Measurements from ENCODE around the gene TBC1D22B.

TBC1D22B gene

DNA sequence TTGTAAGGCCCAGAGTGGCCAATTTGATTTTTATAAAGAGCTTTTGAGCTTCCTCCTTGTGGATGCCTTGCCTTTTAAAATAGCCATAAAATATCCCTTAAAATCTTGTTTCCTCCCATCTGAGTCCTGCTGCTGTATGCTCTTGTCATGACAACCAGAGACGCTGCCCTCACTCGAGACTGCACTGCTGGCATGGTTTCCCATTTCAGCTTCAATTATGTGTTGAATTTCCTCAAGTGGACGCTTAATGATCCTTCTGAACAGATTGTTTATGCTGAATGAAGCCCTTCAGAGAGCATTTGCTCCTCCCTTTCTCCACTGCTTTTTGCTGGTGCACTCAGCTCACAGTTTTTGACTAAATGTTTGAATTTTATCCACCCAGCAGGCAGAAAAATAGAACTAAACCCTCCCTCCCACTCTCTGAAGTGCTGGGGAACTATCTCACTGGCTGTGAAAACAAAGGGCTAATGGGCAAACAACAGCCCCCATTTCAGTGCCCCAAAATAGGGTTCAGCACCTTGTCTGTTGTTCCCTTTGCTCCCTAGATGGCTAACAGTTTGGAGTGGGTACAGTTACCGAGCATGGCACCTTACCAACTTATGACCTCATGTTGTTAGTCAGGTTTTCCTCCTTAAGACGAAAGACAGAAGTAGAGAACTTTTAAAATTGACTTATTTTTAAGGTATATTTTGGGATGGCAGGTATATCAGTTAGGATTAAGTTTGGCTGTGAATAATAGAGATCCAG is 50.7 kb downstream of the TBC1D22B start:
- Mint-ChIP-seq H3K4me3 (no peak overlapping the region), H3K27me3 (no peaks in the 10 kb centered on the region), H3K36me3 (peaks cover 11% of the 10 kb centered on the region), H3K9me3 (no peaks in the 10 kb centered on the region), H3K4me1 (no peaks in the 10 kb centered on the region), H3K27ac (no peak overlapping the region)
- DNase-seq (ENCODE audit: low spot score in 2 of 2): no peak
- ATAC-seq (ENCODE audit: low read depth): no peak

- ATAC-seq (ENCODE audit: low read depth) (no peak), DNase-seq (ENCODE audit: low spot score in 2 of 2) (no peak)
- H3K4me1 Mint-ChIP-seq: no peaks in the 10 kb centered on the region
- H3K4me3 Mint-ChIP-seq: no peak overlapping the region
- H3K27ac Mint-ChIP-seq: no peak overlapping the region
- no peaks in the 10 kb centered on the region for H3K27me3 Mint-ChIP-seq
- no peaks in the 10 kb centered on the region for H3K9me3 Mint-ChIP-seq
- H3K36me3 Mint-ChIP-seq: peaks cover 13% of the 10 kb centered on the region
Measured at GRCh38 chr6:37309046-37309445, 51.5 kb downstream of the TBC1D22B start.

DNA sequence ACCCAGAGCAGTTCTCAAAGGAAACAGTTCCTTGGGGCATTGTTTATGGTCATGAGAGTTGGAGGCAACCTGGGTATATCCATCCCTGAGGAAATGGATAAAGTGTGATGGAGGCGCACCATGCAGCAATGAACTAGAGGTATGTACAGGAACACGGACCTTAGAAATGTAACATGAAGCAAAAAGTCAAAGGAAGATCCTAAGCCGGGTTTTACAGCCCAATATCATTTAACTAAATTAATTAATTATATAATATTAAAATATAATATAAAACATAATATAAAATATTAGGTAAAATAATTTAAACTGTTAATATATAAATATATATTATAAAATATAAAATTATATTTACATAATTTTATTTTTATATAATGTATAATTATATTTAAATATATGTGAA is 52.1 kb downstream of the TBC1D22B start:
- Mint-ChIP-seq H3K4me1 (no peaks in the 10 kb centered on the region), H3K4me3 (no peak overlapping the region), H3K36me3 (peaks cover 14% of the 10 kb centered on the region), H3K27ac (no peak overlapping the region), H3K27me3 (no peaks in the 10 kb centered on the region), H3K9me3 (no peaks in the 10 kb centered on the region)
- no peak for ATAC-seq (ENCODE audit: low read depth)
- DNase-seq (ENCODE audit: low spot score in 2 of 2): no peak

DNA sequence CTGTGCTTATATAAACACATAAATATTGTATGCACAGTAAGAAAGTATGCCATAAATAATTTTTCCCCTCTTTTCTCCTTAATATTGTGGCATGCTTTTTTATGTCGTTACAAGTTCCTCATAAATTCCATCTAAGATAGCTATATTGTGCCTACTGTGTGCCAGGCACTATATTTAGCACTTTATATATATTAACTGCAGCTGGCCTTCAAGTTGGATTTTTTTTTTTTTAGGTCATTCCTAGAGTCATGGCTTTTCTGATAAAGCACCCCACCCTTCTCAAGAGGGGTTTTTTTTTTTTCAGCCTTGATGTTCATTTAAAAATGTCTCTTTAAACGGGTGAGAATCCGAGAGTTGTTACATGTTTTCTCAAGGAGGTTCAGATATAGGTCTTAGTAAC is 53.4 kb downstream of the TBC1D22B start:
- H3K4me3 Mint-ChIP-seq: no peak overlapping the region
- H3K27me3 Mint-ChIP-seq: no peaks in the 10 kb centered on the region
- peaks cover 16% of the 10 kb centered on the region for H3K36me3 Mint-ChIP-seq
- no peaks in the 10 kb centered on the region for H3K4me1 Mint-ChIP-seq
- H3K9me3 Mint-ChIP-seq: no peaks in the 10 kb centered on the region
- H3K27ac Mint-ChIP-seq: no peak overlapping the region
- no peak for ATAC-seq (ENCODE audit: low read depth)
- DNase-seq (ENCODE audit: low spot score in 2 of 2): no peak

GRCh38 chr6:37311741-37312473 is 54.3 kb downstream of the TBC1D22B start:
- no peak overlapping the region for H3K4me3 Mint-ChIP-seq
- H3K36me3 Mint-ChIP-seq: peaks cover 16% of the 10 kb centered on the region
- no peaks in the 10 kb centered on the region for H3K27me3 Mint-ChIP-seq
- DNase-seq (ENCODE audit: low spot score in 2 of 2) (no peak), ATAC-seq (ENCODE audit: low read depth) (no peak)
- H3K9me3 Mint-ChIP-seq: no peaks in the 10 kb centered on the region
- H3K4me1 Mint-ChIP-seq: no peaks in the 10 kb centered on the region
- no peak overlapping the region for H3K27ac Mint-ChIP-seq

- Mint-ChIP-seq H3K4me1 (no peaks in the 10 kb centered on the region), H3K27ac (peak overlapping the region; percentile 54), H3K36me3 (peaks cover 16% of the 10 kb centered on the region), H3K9me3 (no peaks in the 10 kb centered on the region), H3K4me3 (no peak overlapping the region), H3K27me3 (no peaks in the 10 kb centered on the region)
- DNase-seq (ENCODE audit: low spot score in 2 of 2): no peak
- no peak for ATAC-seq (ENCODE audit: low read depth)
Measured at GRCh38 chr6:37313723-37314486, 56.3 kb downstream of the TBC1D22B start.

- Mint-ChIP-seq H3K27me3 (no peaks in the 10 kb centered on the region), H3K27ac (peak overlapping the region; percentile 54), H3K4me1 (no peaks in the 10 kb centered on the region), H3K36me3 (peaks cover 14% of the 10 kb centered on the region), H3K4me3 (no peak overlapping the region), H3K9me3 (no peaks in the 10 kb centered on the region)
- DNase-seq (ENCODE audit: low spot score in 2 of 2) (no peak), ATAC-seq (ENCODE audit: low read depth) (peak; percentile 39)
Measured at GRCh38 chr6:37314487-37315156, 57.0 kb downstream of the TBC1D22B start.

GRCh38 chr6:37315157-37315515 is 57.6 kb downstream of the TBC1D22B start:
- Mint-ChIP-seq H3K4me3 (no peak overlapping the region), H3K36me3 (peaks cover 13% of the 10 kb centered on the region), H3K27ac (no peak overlapping the region), H3K27me3 (no peaks in the 10 kb centered on the region), H3K4me1 (no peaks in the 10 kb centered on the region), H3K9me3 (no peaks in the 10 kb centered on the region)
- DNase-seq (ENCODE audit: low spot score in 2 of 2) (no peak), ATAC-seq (ENCODE audit: low read depth) (no peak)

GRCh38 chr6:37316071-37316470 is 58.5 kb downstream of the TBC1D22B start:
- Mint-ChIP-seq H3K9me3 (no peaks in the 10 kb centered on the region), H3K4me1 (no peaks in the 10 kb centered on the region)
- ATAC-seq (ENCODE audit: low read depth): no peak

DNA sequence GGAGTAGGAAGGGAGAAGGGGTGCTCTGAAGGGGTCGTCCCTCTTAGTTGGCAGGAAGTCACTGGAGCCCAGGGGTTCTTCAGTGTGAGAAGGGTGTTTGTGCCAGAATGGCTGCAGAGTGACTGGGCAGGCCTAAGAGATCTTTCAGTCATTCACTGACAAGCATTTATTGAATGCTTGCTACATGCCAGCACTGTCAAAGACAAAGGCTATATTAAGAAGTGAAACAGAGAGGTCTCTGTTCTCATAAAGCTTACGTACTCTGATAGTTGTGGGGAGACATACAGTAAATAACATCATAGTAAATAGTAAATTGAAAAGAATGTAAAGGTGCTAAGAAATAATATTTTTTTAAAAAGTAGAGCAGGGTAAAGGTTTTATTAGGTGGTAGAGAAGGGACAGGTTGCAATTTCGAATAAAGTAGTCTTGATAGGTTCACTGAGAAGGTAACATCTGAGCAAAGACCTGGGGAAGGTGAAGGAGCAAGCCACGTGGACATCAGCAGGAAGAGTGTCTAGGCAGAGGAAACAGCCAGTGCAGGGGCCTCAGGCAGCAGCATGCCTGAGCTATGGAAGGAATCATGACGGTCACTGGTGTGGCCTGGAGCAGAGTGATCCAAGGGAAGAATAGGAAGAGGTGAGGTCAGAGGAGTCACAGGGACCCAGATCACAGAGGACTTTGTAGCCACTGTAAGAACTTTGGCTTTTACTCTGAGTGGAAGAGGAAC is 59.9 kb downstream of the TBC1D22B start:
- Mint-ChIP-seq H3K9me3 (no peaks in the 10 kb centered on the region), H3K4me1 (no peaks in the 10 kb centered on the region), H3K4me3 (no peak overlapping the region), H3K27me3 (no peaks in the 10 kb centered on the region), H3K27ac (no peak overlapping the region), H3K36me3 (peaks cover 13% of the 10 kb centered on the region)
- DNase-seq (ENCODE audit: low spot score in 2 of 2): no peak
- ATAC-seq (ENCODE audit: low read depth): no peak

More at GRCh38 chr6:37316071-37316470, 58.5 kb downstream of the TBC1D22B start:
- H3K4me3 Mint-ChIP-seq: no peak overlapping the region
- H3K27ac Mint-ChIP-seq: no peak overlapping the region
- H3K36me3 Mint-ChIP-seq: peaks cover 13% of the 10 kb centered on the region
- H3K27me3 Mint-ChIP-seq: no peaks in the 10 kb centered on the region
- DNase-seq (ENCODE audit: low spot score in 2 of 2): no peak

- no peak overlapping the region for H3K27ac Mint-ChIP-seq
- H3K36me3 Mint-ChIP-seq: peaks cover 5% of the 10 kb centered on the region
- no peaks in the 10 kb centered on the region for H3K9me3 Mint-ChIP-seq
- DNase-seq (ENCODE audit: low spot score in 2 of 2): no peak
- H3K4me3 Mint-ChIP-seq: no peak overlapping the region
- no peaks in the 10 kb centered on the region for H3K27me3 Mint-ChIP-seq
- ATAC-seq (ENCODE audit: low read depth): no peak
- no peaks in the 10 kb centered on the region for H3K4me1 Mint-ChIP-seq
Measured at GRCh38 chr6:37319156-37319555, 61.6 kb downstream of the TBC1D22B start.

- ATAC-seq (ENCODE audit: low read depth) (no peak), DNase-seq (ENCODE audit: low spot score in 2 of 2) (no peak)
- no peaks in the 10 kb centered on the region for H3K9me3 Mint-ChIP-seq
- H3K27me3 Mint-ChIP-seq: no peaks in the 10 kb centered on the region
- no peak overlapping the region for H3K4me3 Mint-ChIP-seq
- no peaks in the 10 kb centered on the region for H3K36me3 Mint-ChIP-seq
- H3K27ac Mint-ChIP-seq: no peak overlapping the region
- no peaks in the 10 kb centered on the region for H3K4me1 Mint-ChIP-seq
Measured at GRCh38 chr6:37319856-37320480, 62.4 kb downstream of the TBC1D22B start.

DNA sequence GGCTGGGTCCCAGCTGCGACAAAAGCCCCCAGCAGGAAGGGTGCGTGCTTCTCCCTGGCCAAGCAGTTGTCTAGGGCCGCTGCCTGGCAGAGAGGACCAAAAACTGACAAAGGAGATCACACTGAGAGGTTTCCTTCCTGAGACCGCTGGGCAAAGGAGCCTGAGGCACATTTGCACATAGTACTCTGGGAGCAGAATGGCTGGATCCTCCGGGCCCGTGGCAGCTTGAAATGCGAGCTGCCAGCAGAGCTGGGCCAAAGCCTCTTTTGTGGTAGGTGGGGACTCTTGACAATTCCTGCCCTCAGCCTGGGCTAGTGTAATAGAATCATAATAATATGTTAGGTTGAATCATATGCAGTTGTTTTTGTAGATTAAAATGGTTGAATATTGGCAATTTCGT is 63.1 kb downstream of the TBC1D22B start:
- ATAC-seq (ENCODE audit: low read depth) (no peak), DNase-seq (ENCODE audit: low spot score in 2 of 2) (no peak)
- H3K36me3 Mint-ChIP-seq: no peaks in the 10 kb centered on the region
- no peaks in the 10 kb centered on the region for H3K27me3 Mint-ChIP-seq
- no peaks in the 10 kb centered on the region for H3K9me3 Mint-ChIP-seq
- no peak overlapping the region for H3K4me3 Mint-ChIP-seq
- no peak overlapping the region for H3K27ac Mint-ChIP-seq
- no peaks in the 10 kb centered on the region for H3K4me1 Mint-ChIP-seq
